GM19455 (cell line): ENCODE results near the gene RFT1.
A peak's percentile ranks its signal among the peaks of the same experiment; 100 is the strongest.

Experiments used
- ATAC-seq: cut with Tn5 transposase; IDR thresholded peaks from one replicate; pipeline ENCODE4 v1.9.1; 2021; ENCODE audit not compliant: unreplicated experiment

The RFT1 gene

GRCh38 chr3:53130179-53131061 lies at the start of gene RFT1:
Gene RFT1, minus strand, starts transcription at chr3:53130435. Its CDS starts 35 bp downstream, at chr3:53130400.
- peak; percentile 68 for ATAC-seq

- ATAC-seq = no peak
These were observed 49.3 kb upstream of the RFT1 start for GRCh38 chr3:53179580-53179979.

- no peak for ATAC-seq
These were observed 48.0 kb upstream of the RFT1 start for GRCh38 chr3:53178246-53178645.

GRCh38 chr3:53175613-53176540 lies 45.6 kb upstream of the RFT1 start:
- no peak for ATAC-seq

- ATAC-seq = no peak
These were observed 44.4 kb upstream of the RFT1 start for GRCh38 chr3:53174346-53175250.

GRCh38 chr3:53173107-53173506 lies 42.9 kb upstream of the RFT1 start:
- no peak for ATAC-seq

GRCh38 chr3:53171827-53172505 lies 41.7 kb upstream of the RFT1 start:
- ATAC-seq = no peak

GRCh38 chr3:53171064-53171418 lies 40.8 kb upstream of the RFT1 start:
- ATAC-seq = no peak

- peak; percentile 28 for ATAC-seq
These were observed 40.3 kb upstream of the RFT1 start for GRCh38 chr3:53170325-53171063.

- ATAC-seq = no peak
These were observed 39.6 kb upstream of the RFT1 start for GRCh38 chr3:53169832-53170324.

GRCh38 chr3:53169045-53169831 lies 39.0 kb upstream of the RFT1 start:
- ATAC-seq = no peak

- ATAC-seq = no peak
These were observed 38.1 kb upstream of the RFT1 start for GRCh38 chr3:53168175-53168923.

- ATAC-seq = no peak
These were observed 37.4 kb upstream of the RFT1 start for GRCh38 chr3:53167418-53168174.

- ATAC-seq = no peak
These were observed 36.6 kb upstream of the RFT1 start for GRCh38 chr3:53166781-53167291.

GRCh38 chr3:53166206-53166605 lies 36.0 kb upstream of the RFT1 start:
- ATAC-seq = no peak

GRCh38 chr3:53164911-53165310 lies 34.7 kb upstream of the RFT1 start:
- ATAC-seq = no peak
